CD4-positive, alpha-beta T cell (primary cell): Measurements from ENCODE around the gene CLSTN1. TPM values are rescaled to one million over a fixed set of nuclear protein-coding genes. Genes with fewer than 3 reads are reported as not detected.
A peak's percentile ranks its signal among the peaks of the same experiment; 100 is the strongest.

ENCODE experiments used
- ATAC-seq: fragments of 200-7000 bp; cut with Tn5 transposase; one replicate; pipeline ENCODE4 v1.10.0; 2022; ENCODE audit warnings: mild to moderate bottlenecking; ENCODE audit not compliant: poor library complexity
- CTCF ChIA-PET: fragments of 350-600 bp; sonication (Branson Sonifier 250); formaldehyde crosslinking; loops from one replicate; lab custom pipeline; 2021; ENCODE audit warnings: antibody characterized with exemption, inconsistent platforms; lab: Charles Lee
- POLR2A ChIA-PET: fragments of 350-600 bp; sonication (Branson Sonifier 250); formaldehyde crosslinking; loops from one replicate; lab custom pipeline; 2021; ENCODE audit warnings: antibody characterized with exemption, inconsistent platforms; lab: Charles Lee
- DNase-seq, 14 experiments: peaks; one replicate each; pipeline ENCODE4 v3.0.0-alpha.2; 2013 to 2020; ENCODE audit warnings: mixed read lengths in 2 of 14
- H3K27ac ChIP-seq, 2 donors: one replicate each; pipeline versions ENCODE4 v1.5.1 to v1.7.0; 2013; ENCODE audit warnings: low read length in 2 of 2, low read depth in 1 of 2, mild to moderate bottlenecking in 1 of 2
- H3K27me3 ChIP-seq, 2 experiments: 1 replicate in 1 of 2; 2 replicates in 1 of 2; pipeline versions ENCODE4 v1.6.1 to v1.7.0; 2013; ENCODE audit warnings: low read length in 2 of 2, control low read depth in 1 of 2, mild to moderate bottlenecking in 1 of 2, moderate library complexity in 1 of 2; ENCODE audit not compliant: insufficient read depth in 2 of 2, control insufficient read depth in 1 of 2
- H3K36me3 ChIP-seq: one replicate; pipeline ENCODE4 v1.6.1; 2013; ENCODE audit warnings: low read length, control low read depth; ENCODE audit not compliant: insufficient read depth
- H3K4me1 ChIP-seq: one replicate; pipeline ENCODE4 v1.6.1; 2013; ENCODE audit warnings: low read length, control low read depth; ENCODE audit not compliant: insufficient read depth
- H3K4me3 ChIP-seq: one replicate; pipeline ENCODE4 v1.5.1; 2013; ENCODE audit warnings: mild to moderate bottlenecking, low read length, moderate library complexity
- H3K9me3 ChIP-seq, 2 experiments: 1 replicate in 1 of 2; 2 replicates in 1 of 2; pipeline versions ENCODE4 v1.6.1 to v1.7.0; 2013; ENCODE audit warnings: low read length in 2 of 2, mild to moderate bottlenecking in 2 of 2, control low read depth in 1 of 2, moderate library complexity in 1 of 2; ENCODE audit not compliant: control insufficient read depth in 1 of 2, insufficient read depth in 1 of 2
- H3K27ac Mint-ChIP-seq: one replicate; pipeline ENCODE4 v1.8.0; 2020; ENCODE audit warnings: mixed read lengths
- H3K27me3 Mint-ChIP-seq: one replicate; pipeline ENCODE4 v1.8.0; 2021; ENCODE audit warnings: mixed read lengths
- H3K36me3 Mint-ChIP-seq: one replicate; pipeline ENCODE4 v1.8.0; 2021; ENCODE audit warnings: low read depth, mixed read lengths
- H3K4me1 Mint-ChIP-seq: one replicate; pipeline ENCODE4 v1.8.0; 2021; ENCODE audit warnings: low read depth, mixed read lengths
- H3K4me3 Mint-ChIP-seq: one replicate; pipeline ENCODE4 v1.8.0; 2020; ENCODE audit warnings: mild to moderate bottlenecking, mixed read lengths
- H3K9me3 Mint-ChIP-seq: one replicate; pipeline ENCODE4 v1.8.0; 2020; ENCODE audit warnings: mixed read lengths
- intact Hi-C, 2 experiments: fragments of 100-400 bp; cut with DNase I in 1 of 2; cut with micrococcal nuclease in 1 of 2; formaldehyde crosslinking; loops; one replicate each; pipeline versions ENCODE4 v1.15.1 to v1.9.0; 2023 to 2025; cut with DNase I, micrococcal nuclease
- polyA plus RNA-seq, 2 donors: library from polyadenylated mRNA; unstranded; fragments of 120-200 nt; gene quantifications; one replicate each; pipeline ENCODE4 v1.2.1, GENCODE V29; 2013
- total RNA-seq, 174 experiments: library from RNA in 2 of 174; stranded (reverse) in 2 of 174; gene quantifications; one replicate each; pipeline ENCODE4 v1.2.3 and lab custom pipeline; 2021 to 2026
- TF ChIP-seq, protein P1 (sequence below): fragments of 200-600 bp; IDR thresholded peaks from one replicate; pipeline ENCODE4 v1.8.0; 2022; ENCODE audit warnings: antibody characterized with exemption, mild to moderate bottlenecking

CLSTN1 gene
- 10 to 100 TPM; 66.8 to 68.1 TPM for total RNA-seq
- 92.2 TPM for polyA plus RNA-seq (2013, experiment 1 of 2)
- 91.2 TPM for polyA plus RNA-seq (2013, experiment 2 of 2)
- total RNA-seq (lab: John Stamatoyannopoulos, UW) = 34.7 to 258 (median 128) reads per million in 172 experiments

- H3K36me3 Mint-ChIP-seq = peaks cover 11% of the 10 kb centered on the region
- Histone ChIP-seq H3K27me3 (no peaks in the 10 kb centered on the region), H3K4me1 (peaks cover 40% of the 10 kb centered on the region), H3K4me3 (peak within 1 kb of the TSS; percentile 87), H3K9me3 (peaks cover 0 to 6% of the 10 kb centered on the region in 2 experiments), H3K27ac (peak within 1 kb of the TSS; percentile 57 to 67), H3K36me3 (no peaks in the 10 kb centered on the region)
- intact Hi-C loops = loop anchor here (2.0 kb wide), 2 partner anchors 39 to 235 kb away; partner anchors contain the start of gene TMEM201 (in 1 of the 2)
- TF ChIP-seq, protein P1, sequence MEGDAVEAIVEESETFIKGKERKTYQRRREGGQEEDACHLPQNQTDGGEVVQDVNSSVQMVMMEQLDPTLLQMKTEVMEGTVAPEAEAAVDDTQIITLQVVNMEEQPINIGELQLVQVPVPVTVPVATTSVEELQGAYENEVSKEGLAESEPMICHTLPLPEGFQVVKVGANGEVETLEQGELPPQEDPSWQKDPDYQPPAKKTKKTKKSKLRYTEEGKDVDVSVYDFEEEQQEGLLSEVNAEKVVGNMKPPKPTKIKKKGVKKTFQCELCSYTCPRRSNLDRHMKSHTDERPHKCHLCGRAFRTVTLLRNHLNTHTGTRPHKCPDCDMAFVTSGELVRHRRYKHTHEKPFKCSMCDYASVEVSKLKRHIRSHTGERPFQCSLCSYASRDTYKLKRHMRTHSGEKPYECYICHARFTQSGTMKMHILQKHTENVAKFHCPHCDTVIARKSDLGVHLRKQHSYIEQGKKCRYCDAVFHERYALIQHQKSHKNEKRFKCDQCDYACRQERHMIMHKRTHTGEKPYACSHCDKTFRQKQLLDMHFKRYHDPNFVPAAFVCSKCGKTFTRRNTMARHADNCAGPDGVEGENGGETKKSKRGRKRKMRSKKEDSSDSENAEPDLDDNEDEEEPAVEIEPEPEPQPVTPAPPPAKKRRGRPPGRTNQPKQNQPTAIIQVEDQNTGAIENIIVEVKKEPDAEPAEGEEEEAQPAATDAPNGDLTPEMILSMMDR = no peak
- H3K9me3 Mint-ChIP-seq = no peaks in the 10 kb centered on the region
- ChIA-PET POLR2A (interaction anchor here (0.9 kb wide), 1 partner anchor 171 kb away, joined by 3 read pairs; no protein-coding TSS in a partner anchor), CTCF (interaction anchor here (0.5 kb wide), 1 partner anchor 75 kb away, joined by 5 read pairs; no protein-coding TSS in a partner anchor)
- peaks cover 43% of the 10 kb centered on the region for H3K4me1 Mint-ChIP-seq
- peak; percentile 74 for ATAC-seq
- H3K4me3 Mint-ChIP-seq = peak within 1 kb of the TSS; percentile 99
- no peaks in the 10 kb centered on the region for H3K27me3 Mint-ChIP-seq
- peak within 1 kb of the TSS; percentile 94 for H3K27ac Mint-ChIP-seq
- DNase-seq = peak; percentile 86 to 94 (median 90)
These were observed at the start of gene CLSTN1 for GRCh38 chr1:9823943-9824701. CLSTN1 (minus strand) TSS chr1:9823965; CDS start chr1:9823733, 232 bp downstream.

DNA sequence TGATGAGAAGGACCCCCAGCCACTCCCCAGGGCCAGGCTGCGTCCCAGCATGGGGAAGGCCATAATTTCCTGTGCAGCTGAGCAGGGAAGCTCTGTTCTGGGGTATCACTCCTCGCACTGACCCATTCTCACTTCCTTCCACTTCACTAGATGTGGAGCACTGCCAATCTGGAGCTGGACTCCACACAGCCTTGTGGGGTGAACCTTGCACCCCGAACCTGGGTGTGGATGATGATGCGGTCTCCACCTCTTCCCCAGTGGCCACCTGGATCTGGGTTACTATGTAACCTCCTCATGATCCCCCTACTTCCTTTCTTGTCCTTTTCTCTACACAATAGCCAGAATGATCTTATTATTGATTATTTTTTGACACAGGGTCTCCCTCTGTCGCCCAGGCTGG is 49.6 kb upstream of the CLSTN1 start:
- Histone ChIP-seq H3K9me3 (peaks cover 0 to 4% of the 10 kb centered on the region in 2 experiments), H3K27ac (no peak overlapping the region), H3K4me3 (no peak overlapping the region), H3K36me3 (peaks cover 2% of the 10 kb centered on the region), H3K4me1 (peaks cover 7% of the 10 kb centered on the region), H3K27me3 (no peaks in the 10 kb centered on the region)
- Mint-ChIP-seq H3K27me3 (no peaks in the 10 kb centered on the region), H3K4me1 (peaks cover 7% of the 10 kb centered on the region), H3K27ac (no peak overlapping the region), H3K4me3 (no peak overlapping the region), H3K36me3 (no peaks in the 10 kb centered on the region), H3K9me3 (no peaks in the 10 kb centered on the region)
- intact Hi-C loops = no loop called here
- CTCF ChIA-PET = interaction anchor here (0.7 kb wide), 1 partner anchor 89 kb away, joined by 4 read pairs; no protein-coding TSS in a partner anchor
- TF ChIP-seq, protein P1 = no peak
- POLR2A ChIA-PET = no interaction called here
- ATAC-seq (no peak), DNase-seq (no peak)

- Mint-ChIP-seq H3K36me3 (no peaks in the 10 kb centered on the region), H3K4me1 (peaks cover 7% of the 10 kb centered on the region), H3K27me3 (no peaks in the 10 kb centered on the region), H3K4me3 (no peak overlapping the region), H3K27ac (no peak overlapping the region), H3K9me3 (no peaks in the 10 kb centered on the region)
- H3K27me3 ChIP-seq = no peaks in the 10 kb centered on the region
- H3K9me3 ChIP-seq = peaks cover 0 to 4% of the 10 kb centered on the region in 2 experiments
- H3K4me3 ChIP-seq = no peak overlapping the region
- ChIA-PET POLR2A (no interaction called here), CTCF (interaction anchor here (0.7 kb wide), 1 partner anchor 88 kb away, joined by 4 read pairs; no protein-coding TSS in a partner anchor)
- ATAC-seq (no peak), DNase-seq (no peak)
- no peak overlapping the region for H3K27ac ChIP-seq
- peaks cover 5% of the 10 kb centered on the region for H3K36me3 ChIP-seq
- TF ChIP-seq, protein P1 = no peak
- peaks cover 9% of the 10 kb centered on the region for H3K4me1 ChIP-seq
- intact Hi-C loops = no loop called here
These were observed 48.8 kb upstream of the CLSTN1 start for GRCh38 chr1:9872430-9873165.
